ENCODE data around the gene GNAI1.

The GNAI1 gene

GRCh38 chr7:80255656-80256055 is 121.0 kb downstream of the GNAI1 start:
- no peak for DNase-seq
- no peak overlapping the region for H2AFZ ChIP-seq (ENCODE audit: low read length)
- no peak overlapping the region for H3K9ac ChIP-seq (ENCODE audit: low read length)

GRCh38 chr7:80257756-80258155 is 123.1 kb downstream of the GNAI1 start:
- H3K36me3 ChIP-seq (replicated peaks; ENCODE audit: insufficient read depth, low read length), result no peaks in the 10 kb centered on the region
- H3K4me3 ChIP-seq (ENCODE audit: low read length), result no peak overlapping the region
- H2AFZ ChIP-seq (ENCODE audit: low read length), result no peak overlapping the region
- no peaks in the 10 kb centered on the region for H3K9me3 ChIP-seq (replicated peaks; ENCODE audit: insufficient read depth, low read length)
- no peaks in the 10 kb centered on the region for H4K20me1 ChIP-seq (ENCODE audit: insufficient read depth, low read length)
- H3K9ac ChIP-seq (ENCODE audit: low read length), result no peak overlapping the region
- H3K27me3 ChIP-seq (replicated peaks; ENCODE audit: insufficient read depth, low read length), result no peaks in the 10 kb centered on the region
- no peak overlapping the region for H3K27ac ChIP-seq (ENCODE audit: low read length)
- no peak overlapping the region for H3K4me2 ChIP-seq (ENCODE audit: low read depth, low read length)
- no peaks in the 10 kb centered on the region for H3K9me2 ChIP-seq (replicated peaks; ENCODE audit: insufficient read depth, low read length)
- no peak for DNase-seq
- no peak for TF ChIP-seq EZH2phosphoT487 (IDR thresholded peaks at IDR 0.05; ENCODE audit: low read length)
- TF ChIP-seq, protein P1, sequence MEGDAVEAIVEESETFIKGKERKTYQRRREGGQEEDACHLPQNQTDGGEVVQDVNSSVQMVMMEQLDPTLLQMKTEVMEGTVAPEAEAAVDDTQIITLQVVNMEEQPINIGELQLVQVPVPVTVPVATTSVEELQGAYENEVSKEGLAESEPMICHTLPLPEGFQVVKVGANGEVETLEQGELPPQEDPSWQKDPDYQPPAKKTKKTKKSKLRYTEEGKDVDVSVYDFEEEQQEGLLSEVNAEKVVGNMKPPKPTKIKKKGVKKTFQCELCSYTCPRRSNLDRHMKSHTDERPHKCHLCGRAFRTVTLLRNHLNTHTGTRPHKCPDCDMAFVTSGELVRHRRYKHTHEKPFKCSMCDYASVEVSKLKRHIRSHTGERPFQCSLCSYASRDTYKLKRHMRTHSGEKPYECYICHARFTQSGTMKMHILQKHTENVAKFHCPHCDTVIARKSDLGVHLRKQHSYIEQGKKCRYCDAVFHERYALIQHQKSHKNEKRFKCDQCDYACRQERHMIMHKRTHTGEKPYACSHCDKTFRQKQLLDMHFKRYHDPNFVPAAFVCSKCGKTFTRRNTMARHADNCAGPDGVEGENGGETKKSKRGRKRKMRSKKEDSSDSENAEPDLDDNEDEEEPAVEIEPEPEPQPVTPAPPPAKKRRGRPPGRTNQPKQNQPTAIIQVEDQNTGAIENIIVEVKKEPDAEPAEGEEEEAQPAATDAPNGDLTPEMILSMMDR (IDR thresholded peaks at IDR 0.05; ENCODE audit: low read length), result no peak
- TF ChIP-seq EZH2 (optimal IDR thresholded peaks at IDR 0.05; ENCODE audit: low read depth, low read length), result no peak
- H3K4me1 ChIP-seq (ENCODE audit: low read length), result no peaks in the 10 kb centered on the region
- no peaks in the 10 kb centered on the region for H3K79me2 ChIP-seq (ENCODE audit: low read length)
- no peaks in the 10 kb centered on the region for H3F3A ChIP-seq (ENCODE audit: insufficient read depth, low read length)

More at GRCh38 chr7:80255656-80256055, 121.0 kb downstream of the GNAI1 start:
- Histone ChIP-seq H4K20me1 (ENCODE audit: insufficient read depth, low read length) (no peaks in the 10 kb centered on the region), H3K4me1 (ENCODE audit: low read length) (no peaks in the 10 kb centered on the region), H3K9me2 (replicated peaks; ENCODE audit: insufficient read depth, low read length) (no peaks in the 10 kb centered on the region), H3K4me2 (ENCODE audit: low read depth, low read length) (no peak overlapping the region), H3K4me3 (ENCODE audit: low read length) (no peak overlapping the region), H3K9me3 (replicated peaks; ENCODE audit: insufficient read depth, low read length) (no peaks in the 10 kb centered on the region), H3K79me2 (ENCODE audit: low read length) (no peaks in the 10 kb centered on the region), H3K36me3 (replicated peaks; ENCODE audit: insufficient read depth, low read length) (no peaks in the 10 kb centered on the region), H3K27me3 (replicated peaks; ENCODE audit: insufficient read depth, low read length) (no peaks in the 10 kb centered on the region), H3F3A (ENCODE audit: insufficient read depth, low read length) (no peaks in the 10 kb centered on the region), H3K27ac (ENCODE audit: low read length) (no peak overlapping the region)
- TF ChIP-seq, protein P1 (IDR thresholded peaks at IDR 0.05; ENCODE audit: low read length), result no peak
- TF ChIP-seq EZH2phosphoT487 (IDR thresholded peaks at IDR 0.05; ENCODE audit: low read length) (no peak), EZH2 (optimal IDR thresholded peaks at IDR 0.05; ENCODE audit: low read depth, low read length) (no peak)

GRCh38 chr7:80260606-80261005 is 126.0 kb downstream of the GNAI1 start:
- H3K36me3 ChIP-seq (replicated peaks; ENCODE audit: insufficient read depth, low read length), result no peaks in the 10 kb centered on the region
- no peaks in the 10 kb centered on the region for H3K9me2 ChIP-seq (replicated peaks; ENCODE audit: insufficient read depth, low read length)
- no peaks in the 10 kb centered on the region for H3K27me3 ChIP-seq (replicated peaks; ENCODE audit: insufficient read depth, low read length)
- H3K4me2 ChIP-seq (ENCODE audit: low read depth, low read length), result no peak overlapping the region
- DNase-seq, result no peak
- H3K79me2 ChIP-seq (ENCODE audit: low read length), result no peaks in the 10 kb centered on the region
- no peak overlapping the region for H2AFZ ChIP-seq (ENCODE audit: low read length)
- H4K20me1 ChIP-seq (ENCODE audit: insufficient read depth, low read length), result no peaks in the 10 kb centered on the region
- H3K27ac ChIP-seq (ENCODE audit: low read length), result no peak overlapping the region
- H3K9me3 ChIP-seq (replicated peaks; ENCODE audit: insufficient read depth, low read length), result no peaks in the 10 kb centered on the region
- TF ChIP-seq EZH2 (optimal IDR thresholded peaks at IDR 0.05; ENCODE audit: low read depth, low read length) (no peak), EZH2phosphoT487 (IDR thresholded peaks at IDR 0.05; ENCODE audit: low read length) (no peak)
- TF ChIP-seq, protein P1 (IDR thresholded peaks at IDR 0.05; ENCODE audit: low read length), result no peak
- H3K4me1 ChIP-seq (ENCODE audit: low read length), result no peaks in the 10 kb centered on the region
- H3K4me3 ChIP-seq (ENCODE audit: low read length), result no peak overlapping the region
- H3F3A ChIP-seq (ENCODE audit: insufficient read depth, low read length), result no peaks in the 10 kb centered on the region
- H3K9ac ChIP-seq (ENCODE audit: low read length), result no peak overlapping the region
